GM23248 (cell line): ENCODE data around the gene SCGN.

Source experiments
- EZH2 ChIP-seq: fragments of 200-600 bp; sonication (generic); IDR thresholded peaks from 2 replicates; pipeline ENCODE4 v1.6.1; 2018; ENCODE audit warnings: antibody characterized with exemption, mild to moderate bottlenecking; ENCODE audit not compliant: insufficient read depth, poor library complexity, severe bottlenecking
- EZH2phosphoT487 ChIP-seq: fragments of 200-600 bp; sonication (generic); IDR thresholded peaks from 2 replicates; pipeline ENCODE4 v1.6.1; 2018; ENCODE audit warnings: antibody characterized with exemption, moderate library complexity, mild to moderate bottlenecking, low read depth; ENCODE audit not compliant: insufficient read depth

DNA sequence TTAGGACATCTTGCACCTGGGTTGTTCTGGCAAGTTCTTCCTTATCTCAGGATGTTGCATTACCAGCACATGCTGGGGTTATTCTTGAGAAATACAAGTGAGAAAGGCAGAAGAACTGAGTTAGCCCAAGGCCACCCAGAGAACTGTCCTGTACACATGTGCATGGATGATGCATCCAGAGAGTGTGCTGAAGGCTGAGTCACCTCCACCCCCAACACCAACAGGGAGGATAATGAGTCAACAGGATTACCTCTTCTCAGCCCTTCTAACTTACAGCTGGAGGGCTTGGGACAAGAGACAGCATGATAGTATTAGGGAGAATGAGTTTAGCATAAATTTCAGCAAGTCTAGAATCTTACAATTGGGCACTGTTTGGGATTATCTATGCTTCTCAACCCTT lies 8.5 kb downstream of the SCGN start:
- no peak for TF ChIP-seq EZH2phosphoT487
- TF ChIP-seq EZH2 = no peak
